ENCODE measurements around the gene HOXA6.
A peak's percentile ranks its signal among the peaks of the same experiment; 100 is the strongest.

HOXA6 gene

GRCh38 chr7:27109466-27110185 lies 37.9 kb downstream of the HOXA6 start:
- TF ChIP-seq CTCF (IDR thresholded peaks at IDR 0.05) = no peak
- Histone ChIP-seq H3K4me3 (no peak overlapping the region), H3K27ac (peak overlapping the region in 1 of 2 donors; percentile 77)
- no peak for DNase-seq (ENCODE audit: low spot score)

GRCh38 chr7:27108390-27109127 lies 39.0 kb downstream of the HOXA6 start:
- DNase-seq (ENCODE audit: low spot score) = no peak
- H3K4me3 ChIP-seq = peak overlapping the region; percentile 49
- peak overlapping the region in 1 of 2 donors; percentile 77 for H3K27ac ChIP-seq
- no peak for TF ChIP-seq CTCF (IDR thresholded peaks at IDR 0.05)

- H3K4me3 ChIP-seq = peak overlapping the region; percentile 49
- no peak for TF ChIP-seq CTCF (IDR thresholded peaks at IDR 0.05)
Observed at GRCh38 chr7:27107391-27108381, 39.9 kb downstream of the HOXA6 start.

GRCh38 chr7:27106901-27107240 lies 40.7 kb downstream of the HOXA6 start:
- peak overlapping the region; percentile 63 for H3K4me3 ChIP-seq
- no peak for TF ChIP-seq CTCF (IDR thresholded peaks at IDR 0.05)
- peak overlapping the region in 1 of 2 donors; percentile 64 for H3K27ac ChIP-seq
- DNase-seq (ENCODE audit: low spot score) = no peak

More at GRCh38 chr7:27107391-27108381, 39.9 kb downstream of the HOXA6 start:
- no peak for DNase-seq (ENCODE audit: low spot score)
- H3K27ac ChIP-seq = peak overlapping the region in 1 of 2 donors; percentile 77

GRCh38 chr7:27106181-27106900 lies 41.2 kb downstream of the HOXA6 start:
- peak overlapping the region; percentile 63 for H3K4me3 ChIP-seq
- DNase-seq (ENCODE audit: low spot score) = no peak
- TF ChIP-seq CTCF (IDR thresholded peaks at IDR 0.05) = no peak
- peak overlapping the region in 1 of 2 donors; percentile 64 for H3K27ac ChIP-seq

- TF ChIP-seq CTCF (IDR thresholded peaks at IDR 0.05) = no peak
- no peak for DNase-seq (ENCODE audit: low spot score)
- H3K27ac ChIP-seq = peak overlapping the region in 1 of 2 donors; percentile 64
- no peak overlapping the region for H3K4me3 ChIP-seq
Observed at GRCh38 chr7:27105301-27106031, 42.1 kb downstream of the HOXA6 start.
